PC-9 (cell line): Measurements from ENCODE around the gene FAF1. TPM values are rescaled to one million over a fixed set of nuclear protein-coding genes. Genes with fewer than 3 reads are reported as not detected.

ENCODE experiments used
- BruUV-seq: library from RNA; stranded (reverse); fragments of 400-500 nt; replicated peaks from 2 replicates; lab custom pipeline; 2021; lab: Mats Ljungman, UMichigan
- CTCF ChIA-PET: fragments of 300-600 bp; sonication (Branson Sonifier 250); formaldehyde crosslinking; loops from one replicate; lab custom pipeline; 2022; ENCODE audit warnings: antibody characterized with exemption; lab: Charles Lee
- POLR2A ChIA-PET: fragments of 300-600 bp; sonication (Branson Sonifier 250); formaldehyde crosslinking; loops from one replicate; lab custom pipeline; 2022; ENCODE audit warnings: antibody characterized with exemption; ENCODE audit not compliant: unreplicated experiment; lab: Charles Lee
- DNase-seq, 2 experiments: peaks; one replicate each; pipeline versions ENCODE4 v3.0.0 to v3.0.0-alpha.2; 2015 to 2022; ENCODE audit warnings: mixed read lengths in 1 of 2
- H2AFZ ChIP-seq: fragments of 200-600 bp; sonication (generic); 2 replicates; pipeline ENCODE4 v1.8.1; 2017; ENCODE audit warnings: antibody characterized with exemption
- H3F3A ChIP-seq: fragments of 200-600 bp; sonication (generic); 2 replicates; pipeline ENCODE4 v1.8.1; 2017; ENCODE audit warnings: antibody characterized with exemption, mild to moderate bottlenecking, low read depth; ENCODE audit not compliant: insufficient read depth
- H3K27ac ChIP-seq: fragments of 200-600 bp; sonication (generic); 2 replicates; pipeline ENCODE4 v1.6.1; 2016; ENCODE audit warnings: mixed run types
- H3K27me3 ChIP-seq: fragments of 200-600 bp; sonication (generic); 2 replicates; pipeline ENCODE4 v1.6.1; 2016; ENCODE audit warnings: low read depth, mixed run types; ENCODE audit not compliant: insufficient read depth
- H3K36me3 ChIP-seq: fragments of 200-600 bp; sonication (generic); 2 replicates; pipeline ENCODE4 v1.6.1; 2016; ENCODE audit warnings: low read depth, mixed run types
- H3K4me1 ChIP-seq: fragments of 200-600 bp; sonication (generic); replicated peaks from 2 replicates; pipeline ENCODE4 v1.6.1; 2016; ENCODE audit warnings: mixed run types; ENCODE audit not compliant: insufficient read depth
- H3K4me2 ChIP-seq: fragments of 200-600 bp; sonication (generic); 2 replicates; pipeline ENCODE4 v1.6.1; 2017; ENCODE audit warnings: mixed run types
- H3K4me3 ChIP-seq: fragments of 200-600 bp; sonication (generic); 2 replicates; pipeline ENCODE4 v1.6.1; 2016; ENCODE audit warnings: mixed run types
- H3K79me2 ChIP-seq: fragments of 200-600 bp; sonication (generic); 2 replicates; pipeline ENCODE4 v1.6.1; 2017; ENCODE audit warnings: low read depth, mixed run types
- H3K9me2 ChIP-seq: fragments of 200-600 bp; sonication (generic); 2 replicates; pipeline ENCODE4 v1.8.1; 2017; ENCODE audit warnings: mild to moderate bottlenecking; ENCODE audit not compliant: insufficient read depth
- H3K9me3 ChIP-seq: fragments of 200-600 bp; sonication (generic); 2 replicates; pipeline ENCODE4 v1.8.1; 2016; ENCODE audit warnings: low read depth; ENCODE audit not compliant: insufficient read depth
- H4K20me1 ChIP-seq: fragments of 200-600 bp; sonication (generic); 2 replicates; pipeline ENCODE4 v1.8.1; 2017; ENCODE audit not compliant: insufficient read depth
- EZH2 ChIP-seq: fragments of 200-600 bp; sonication (generic); IDR thresholded peaks from 2 replicates; pipeline ENCODE4 v1.8.0; 2017; ENCODE audit warnings: antibody characterized with exemption, low read depth
- intact Hi-C: fragments of 100-400 bp; cut with micrococcal nuclease; formaldehyde crosslinking; loops from one replicate; pipeline ENCODE4 v1.10.0; 2022; ENCODE audit not compliant: unreplicated experiment
- total RNA-seq: library from RNA; stranded (reverse); gene quantifications from 2 replicates; pipeline ENCODE4 v1.2.3, GENCODE V29; 2021
- TF ChIP-seq, protein P1 (sequence below): fragments of 200-600 bp; sonication (generic); conservative IDR thresholded peaks from 2 replicates; pipeline ENCODE4 v1.6.1; 2017; ENCODE audit warnings: mixed run types, antibody characterized with exemption, mild to moderate bottlenecking, moderate library complexity

The FAF1 gene
- total RNA-seq, 1 experiment from 2014 or later, result 105 TPM

- Histone ChIP-seq H3K4me3 (no peak overlapping the region), H3K4me2 (no peak overlapping the region), H3K4me1 (no peaks in the 10 kb centered on the region), H2AFZ (no peak overlapping the region), H4K20me1 (no peaks in the 10 kb centered on the region), H3K9me2 (no peaks in the 10 kb centered on the region), H3K9me3 (no peaks in the 10 kb centered on the region), H3K27me3 (no peaks in the 10 kb centered on the region), H3K27ac (no peak overlapping the region), H3K36me3 (no peaks in the 10 kb centered on the region), H3F3A (no peaks in the 10 kb centered on the region), H3K79me2 (no peaks in the 10 kb centered on the region)
- no peak for DNase-seq
- TF ChIP-seq EZH2, result no peak
- TF ChIP-seq, protein P1, sequence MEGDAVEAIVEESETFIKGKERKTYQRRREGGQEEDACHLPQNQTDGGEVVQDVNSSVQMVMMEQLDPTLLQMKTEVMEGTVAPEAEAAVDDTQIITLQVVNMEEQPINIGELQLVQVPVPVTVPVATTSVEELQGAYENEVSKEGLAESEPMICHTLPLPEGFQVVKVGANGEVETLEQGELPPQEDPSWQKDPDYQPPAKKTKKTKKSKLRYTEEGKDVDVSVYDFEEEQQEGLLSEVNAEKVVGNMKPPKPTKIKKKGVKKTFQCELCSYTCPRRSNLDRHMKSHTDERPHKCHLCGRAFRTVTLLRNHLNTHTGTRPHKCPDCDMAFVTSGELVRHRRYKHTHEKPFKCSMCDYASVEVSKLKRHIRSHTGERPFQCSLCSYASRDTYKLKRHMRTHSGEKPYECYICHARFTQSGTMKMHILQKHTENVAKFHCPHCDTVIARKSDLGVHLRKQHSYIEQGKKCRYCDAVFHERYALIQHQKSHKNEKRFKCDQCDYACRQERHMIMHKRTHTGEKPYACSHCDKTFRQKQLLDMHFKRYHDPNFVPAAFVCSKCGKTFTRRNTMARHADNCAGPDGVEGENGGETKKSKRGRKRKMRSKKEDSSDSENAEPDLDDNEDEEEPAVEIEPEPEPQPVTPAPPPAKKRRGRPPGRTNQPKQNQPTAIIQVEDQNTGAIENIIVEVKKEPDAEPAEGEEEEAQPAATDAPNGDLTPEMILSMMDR, result no peak
- CTCF ChIA-PET, result interaction anchor here (0.7 kb wide), 1 partner anchor 233 kb away, joined by 3 read pairs; no protein-coding TSS in a partner anchor
- intact Hi-C loops, result no loop called here
- POLR2A ChIA-PET, result no interaction called here
- no TSS peak for BruUV-seq
Observed at GRCh38 chr1:50487725-50488124, 472.3 kb downstream of the FAF1 start.

GRCh38 chr1:50481142-50481736 is 478.8 kb downstream of the FAF1 start:
- BruUV-seq, result no TSS peak
- DNase-seq, result no peak
- ChIA-PET POLR2A (no interaction called here), CTCF (no interaction called here)
- intact Hi-C loops, result no loop called here
- H3K27ac ChIP-seq, result no peak overlapping the region
- no peak overlapping the region for H3K4me3 ChIP-seq
- no peak overlapping the region for H2AFZ ChIP-seq
- H3F3A ChIP-seq, result no peaks in the 10 kb centered on the region
- no peaks in the 10 kb centered on the region for H3K36me3 ChIP-seq
- H4K20me1 ChIP-seq, result no peaks in the 10 kb centered on the region
- no peaks in the 10 kb centered on the region for H3K27me3 ChIP-seq
- TF ChIP-seq EZH2, result no peak
- TF ChIP-seq, protein P1, result no peak
- H3K4me2 ChIP-seq, result no peak overlapping the region
- peaks cover 4% of the 10 kb centered on the region; the same call in 1 of the 2 replicates for H3K4me1 ChIP-seq
- H3K79me2 ChIP-seq, result no peaks in the 10 kb centered on the region
- no peaks in the 10 kb centered on the region for H3K9me2 ChIP-seq
- H3K9me3 ChIP-seq, result no peaks in the 10 kb centered on the region

- Histone ChIP-seq H3K4me3 (no peak overlapping the region), H3K9me2 (no peaks in the 10 kb centered on the region), H3K9me3 (no peaks in the 10 kb centered on the region), H3K27ac (no peak overlapping the region), H2AFZ (no peak overlapping the region), H3K36me3 (no peaks in the 10 kb centered on the region; the same call in 1 of the 2 replicates), H3K4me2 (no peak overlapping the region), H3F3A (peaks cover 10% of the 10 kb centered on the region; the same call in 1 of the 2 replicates), H4K20me1 (no peaks in the 10 kb centered on the region), H3K79me2 (no peaks in the 10 kb centered on the region), H3K4me1 (peaks cover 24% of the 10 kb centered on the region), H3K27me3 (no peaks in the 10 kb centered on the region)
- no peak for DNase-seq
- intact Hi-C loops, result no loop called here
- CTCF ChIA-PET, result no interaction called here
- no TSS peak for BruUV-seq
- POLR2A ChIA-PET, result no interaction called here
- TF ChIP-seq, protein P1, result no peak
- TF ChIP-seq EZH2, result no peak
Observed at GRCh38 chr1:50476800-50477199, 483.3 kb downstream of the FAF1 start.
